Endothelial cell of umbilical vein (primary cell): ENCODE measurements around the gene CACNA2D1. TPM values are rescaled to one million over a fixed set of nuclear protein-coding genes. Genes with fewer than 3 reads are reported as not detected.

Source experiments
- BruUV-seq: library from RNA; stranded (reverse); fragments of 400-500 nt; replicated peaks from 2 replicates; lab custom pipeline; 2021; lab: Mats Ljungman, UMichigan
- CTCF ChIA-PET: fragments of 300-600, 350-600 bp; sonication (Branson Sonifier 250); formaldehyde crosslinking; loops from one replicate; lab custom pipeline; 2021; ENCODE audit warnings: antibody characterized with exemption, inconsistent platforms; lab: Charles Lee
- POLR2A ChIA-PET: fragments of 300-600, 350-600 bp; sonication (Branson Sonifier 250); formaldehyde crosslinking; loops from one replicate; lab custom pipeline; 2021; ENCODE audit warnings: antibody characterized with exemption, inconsistent platforms; lab: Charles Lee
- DNase-seq: peaks from one replicate; pipeline ENCODE4 v3.0.0-alpha.2; 2011; ENCODE audit warnings: low read depth, low spot score
- FAIRE-seq: peaks from 2 replicates; lab custom pipeline; 2011; peaks lifted over from hg19 to GRCh38; lab: Jason Lieb, UNC
- H2AFZ ChIP-seq: 2 replicates; pipeline ENCODE4 v1.6.0; 2012; ENCODE audit warnings: low read depth, low read length, control low read depth, inconsistent platforms
- H3K27ac ChIP-seq: 2 replicates; pipeline ENCODE4 v1.5.1; 2011; ENCODE audit warnings: low read depth, mild to moderate bottlenecking, control low read depth, low read length, moderate library complexity; ENCODE audit not compliant: insufficient read depth
- H3K27me3 ChIP-seq, 2 experiments: 2 replicates each; pipeline versions ENCODE4 v1.6.0 to v1.6.1; 2011; ENCODE audit warnings: low read length in 2 of 2, mixed read lengths in 1 of 2; ENCODE audit not compliant: control insufficient read depth in 2 of 2, insufficient read depth in 2 of 2
- H3K36me3 ChIP-seq, 2 experiments: 2 replicates in 1 of 2; 3 replicates in 1 of 2; pipeline ENCODE4 v1.5.1; 2011; ENCODE audit warnings: low read length in 2 of 2, mild to moderate bottlenecking in 1 of 2, moderate library complexity in 1 of 2; ENCODE audit not compliant: control insufficient read depth in 2 of 2, insufficient read depth in 2 of 2; ENCODE audit errors: extremely low read depth in 1 of 2
- H3K4me1 ChIP-seq: 3 replicates; pipeline ENCODE4 v1.5.1; 2011; ENCODE audit warnings: mild to moderate bottlenecking, low read length; ENCODE audit not compliant: control insufficient read depth, insufficient read depth; ENCODE audit errors: extremely low read depth
- H3K4me2 ChIP-seq: 2 replicates; pipeline ENCODE4 v1.6.1; 2011; ENCODE audit warnings: low read length, control low read depth, mixed read lengths; ENCODE audit not compliant: insufficient read depth
- H3K4me3 ChIP-seq, 3 experiments: fragments of 200-600 bp in 1 of 3; sonication (generic), shearing (Covaris generic) in 1 of 3; replicated peaks in 1 of 3; 2 replicates each; pipeline ENCODE4 v1.5.1; 2011 to 2016; ENCODE audit warnings: control low read depth in 3 of 3, low read length in 3 of 3, mild to moderate bottlenecking in 2 of 3, inconsistent platforms in 1 of 3, low read depth in 1 of 3, moderate library complexity in 1 of 3; ENCODE audit not compliant: insufficient read depth in 1 of 3
- H3K79me2 ChIP-seq: 2 replicates; pipeline ENCODE4 v1.6.0; 2012; ENCODE audit warnings: low read length, inconsistent platforms; ENCODE audit not compliant: control insufficient read depth, insufficient read depth
- H3K9ac ChIP-seq: replicated peaks from 2 replicates; pipeline ENCODE3; 2011; ENCODE audit warnings: low read length, control low read depth; ENCODE audit not compliant: insufficient read depth; ENCODE audit errors: extremely low read depth
- H3K9me1 ChIP-seq: replicated peaks from 3 replicates; pipeline ENCODE4 v1.6.0; 2011; ENCODE audit warnings: mild to moderate bottlenecking, low read length; ENCODE audit not compliant: control insufficient read depth, insufficient read depth; ENCODE audit errors: extremely low read depth
- H3K9me3 ChIP-seq: replicated peaks from 2 replicates; pipeline ENCODE4 v1.5.1; 2012; ENCODE audit warnings: low read length, inconsistent platforms; ENCODE audit not compliant: control insufficient read depth, insufficient read depth
- H4K20me1 ChIP-seq: replicated peaks from 2 replicates; pipeline ENCODE3; 2011; ENCODE audit warnings: mild to moderate bottlenecking, low read length; ENCODE audit not compliant: control insufficient read depth, insufficient read depth; ENCODE audit errors: extremely low read depth
- CTCF ChIP-seq, 2 donors: IDR thresholded peaks; 1 replicate in 1 of 2; 2 replicates in 1 of 2; pipeline ENCODE4 v1.5.1; 2011; ENCODE audit warnings: low read length in 2 of 2, mild to moderate bottlenecking in 2 of 2, moderate library complexity in 2 of 2, control low read depth in 1 of 2, inconsistent platforms in 1 of 2, low read depth in 1 of 2; ENCODE audit not compliant: insufficient read depth in 1 of 2; ENCODE audit errors: extremely low read depth in 1 of 2
- EZH2 ChIP-seq: IDR thresholded peaks from 2 replicates; pipeline ENCODE4 v1.6.1; 2012; ENCODE audit warnings: borderline replicate concordance, low read depth, mild to moderate bottlenecking, moderate library complexity, low read length, inconsistent platforms; ENCODE audit not compliant: severe bottlenecking
- FOS ChIP-seq: IDR thresholded peaks from 2 replicates; pipeline ENCODE4 v1.6.1; 2011; ENCODE audit warnings: mild to moderate bottlenecking, low read length, moderate library complexity, borderline replicate concordance; ENCODE audit not compliant: insufficient read depth
- GATA2 ChIP-seq: IDR thresholded peaks from 2 replicates; pipeline ENCODE4 v1.7.0; 2011; ENCODE audit warnings: low read depth, mild to moderate bottlenecking, moderate library complexity, mixed read lengths, low read length; ENCODE audit not compliant: insufficient read length, insufficient read depth
- JUN ChIP-seq: IDR thresholded peaks from 2 replicates; pipeline ENCODE4 v1.6.1; 2011; ENCODE audit warnings: borderline replicate concordance, low read depth; ENCODE audit not compliant: insufficient read length, insufficient read depth
- MAX ChIP-seq: IDR thresholded peaks from 2 replicates; pipeline ENCODE4 v1.6.1; 2011; ENCODE audit not compliant: insufficient read depth, insufficient read length
- MYC ChIP-seq: IDR thresholded peaks from one replicate; pipeline ENCODE4 v1.6.1; 2011; ENCODE audit warnings: mild to moderate bottlenecking, low read depth, low read length
- POLR2A ChIP-seq: IDR thresholded peaks from 2 replicates; pipeline ENCODE4 v1.6.1; 2012; ENCODE audit warnings: low read depth, mild to moderate bottlenecking, control low read depth, low read length
- POLR2AphosphoS5 ChIP-seq: IDR thresholded peaks from 2 replicates; pipeline ENCODE4 v1.6.1; 2012; ENCODE audit warnings: low read depth, mild to moderate bottlenecking, control low read depth, low read length, moderate library complexity; ENCODE audit not compliant: insufficient read depth
- dilution Hi-C: fragments of 300-500 bp; cut with MboI; formaldehyde crosslinking; loops from one replicate; pipeline ENCODE4 v1.15.0; 2019; ENCODE audit warnings: low sequenced_read_pairs; ENCODE audit not compliant: extremely low pct_ligation_motif_present
- intact Hi-C: fragments of 100-400 bp; cut with micrococcal nuclease; formaldehyde crosslinking; loops from one replicate; pipeline ENCODE4 v1.10.0; 2022
- polyA plus RNA-seq, 4 experiments: library from polyadenylated mRNA; depleted of rRNA in 3 of 4; stranded (reverse) in 3 of 4; unstranded in 1 of 4; fragments of >200 nt; gene quantifications; 2 replicates each; pipeline versions ENCODE4 v1.2.1 to v1.2.3, GENCODE V29; 2011 to 2012; ENCODE audit warnings: missing spikeins in 1 of 4
- total RNA-seq: library from RNA; stranded (reverse); gene quantifications from 2 replicates; pipeline ENCODE4 v1.2.3, GENCODE V29; 2021

Gene CACNA2D1
- total and polyA plus RNA-seq, 2 donors (not counting 3 experiments of a cell fraction or from before 2014, with no cell fraction given): 4.1 to 38.6 TPM

- Histone ChIP-seq H4K20me1 (no peaks in the 10 kb centered on the region), H3K9me1 (no peaks in the 10 kb centered on the region), H3K36me3 (no peaks in the 10 kb centered on the region), H3K79me2 (no peaks in the 10 kb centered on the region), H2AFZ (no peak overlapping the region), H3K9me3 (no peaks in the 10 kb centered on the region), H3K4me2 (no peak overlapping the region), H3K9ac (no peak overlapping the region), H3K4me1 (no peaks in the 10 kb centered on the region), H3K4me3 (no peak overlapping the region), H3K27me3 (no peaks in the 10 kb centered on the region), H3K27ac (no peak overlapping the region)
- intact Hi-C loops: no loop called here
- dilution Hi-C loops: no loop called here
- DNase-seq (no peak), FAIRE-seq (no peak)
- POLR2A ChIA-PET: no interaction called here
- CTCF ChIA-PET: interaction anchor here (0.8 to 4.6 kb wide), 2 partner anchors 8 to 10 kb away, joined by 3 to 15 read pairs; no protein-coding TSS in a partner anchor
- TF ChIP-seq POLR2A (no peak), FOS (no peak), EZH2 (no peak), JUN (no peak), GATA2 (no peak), MAX (no peak), MYC (no peak), POLR2AphosphoS5 (no peak), CTCF (IDR thresholded peaks at IDR 0.05; ENCODE audit: extremely low read depth in 1 of 2, insufficient read depth in 1 of 2, low read depth in 1 of 2, low read length in 2 of 2) (no peak)
- no TSS peak for BruUV-seq
Observed at GRCh38 chr7:82152858-82153257, 290.7 kb downstream of the CACNA2D1 start.
